Loucy (cell line): ENCODE data around the gene GRIN2D.

Experiments used
- H2AFZ ChIP-seq: fragments of 200-600 bp; sonication (generic); 2 replicates; pipeline ENCODE4 v1.6.0; 2016; ENCODE audit warnings: antibody characterized with exemption, mild to moderate bottlenecking, low read length, moderate library complexity
- H3F3A ChIP-seq: fragments of 200-600 bp; 2 replicates; pipeline ENCODE4 v1.6.0; 2016; ENCODE audit warnings: antibody characterized with exemption, low read depth, mild to moderate bottlenecking
- H3K27me3 ChIP-seq: fragments of 200-600 bp; sonication (generic); 2 replicates; pipeline ENCODE4 v1.6.1; 2014; ENCODE audit warnings: low read length, mild to moderate bottlenecking; ENCODE audit not compliant: insufficient read depth, poor library complexity, severe bottlenecking
- H3K36me3 ChIP-seq: fragments of 200-600 bp; sonication (generic); 2 replicates; pipeline ENCODE4 v1.6.1; 2016; ENCODE audit warnings: low read length; ENCODE audit not compliant: insufficient read depth
- H3K4me1 ChIP-seq: fragments of 200-600 bp; sonication (generic); 2 replicates; pipeline ENCODE4 v1.5.1; 2014; ENCODE audit warnings: low read length, mild to moderate bottlenecking; ENCODE audit not compliant: insufficient read depth, poor library complexity, severe bottlenecking
- H3K4me2 ChIP-seq: fragments of 200-600 bp; sonication (generic); 2 replicates; pipeline ENCODE4 v1.6.0; 2014; ENCODE audit warnings: antibody characterized with exemption, low read length, low read depth, mild to moderate bottlenecking; ENCODE audit not compliant: poor library complexity, severe bottlenecking
- H3K4me3 ChIP-seq: fragments of 200-600 bp; sonication (generic); 2 replicates; pipeline ENCODE4 v1.5.1; 2014; ENCODE audit warnings: low read length, mild to moderate bottlenecking, mixed read lengths; ENCODE audit not compliant: poor library complexity, severe bottlenecking
- H3K79me2 ChIP-seq: fragments of 200-600 bp; sonication (generic); 2 replicates; pipeline ENCODE4 v1.6.1; 2014; ENCODE audit warnings: low read length; ENCODE audit not compliant: insufficient read depth
- H3K9ac ChIP-seq: fragments of 200-600 bp; sonication (generic); 2 replicates; pipeline ENCODE4 v1.6.0; 2014; ENCODE audit warnings: mild to moderate bottlenecking, low read depth, low read length, moderate library complexity; ENCODE audit not compliant: poor library complexity, severe bottlenecking
- H3K9me2 ChIP-seq: fragments of 200-600 bp; sonication (generic); replicated peaks from 2 replicates; pipeline ENCODE4 v1.6.1; 2016; ENCODE audit warnings: low read depth, low read length, mixed read lengths
- H3K9me3 ChIP-seq: fragments of 200-600 bp; sonication (generic); 2 replicates; pipeline ENCODE4 v1.6.1; 2014; ENCODE audit warnings: mild to moderate bottlenecking, antibody characterized with exemption, low read length, low read depth; ENCODE audit not compliant: insufficient read depth
- H4K20me1 ChIP-seq: fragments of 200-600 bp; sonication (generic); 2 replicates; pipeline ENCODE4 v1.6.0; 2014; ENCODE audit warnings: antibody characterized with exemption, low read length, mild to moderate bottlenecking; ENCODE audit not compliant: insufficient read depth, poor library complexity, severe bottlenecking
- EZH2phosphoT487 ChIP-seq: fragments of 200-600 bp; IDR thresholded peaks from 2 replicates; pipeline ENCODE4 v1.6.1; 2018; ENCODE audit warnings: antibody characterized with exemption, mild to moderate bottlenecking, moderate library complexity, borderline replicate concordance
- TF ChIP-seq, protein P1 (sequence below): fragments of 200-600 bp; sonication (generic); conservative IDR thresholded peaks from 2 replicates; pipeline ENCODE4 v1.5.1; 2014; ENCODE audit warnings: mild to moderate bottlenecking, antibody characterized with exemption, low read length

GRIN2D gene

DNA sequence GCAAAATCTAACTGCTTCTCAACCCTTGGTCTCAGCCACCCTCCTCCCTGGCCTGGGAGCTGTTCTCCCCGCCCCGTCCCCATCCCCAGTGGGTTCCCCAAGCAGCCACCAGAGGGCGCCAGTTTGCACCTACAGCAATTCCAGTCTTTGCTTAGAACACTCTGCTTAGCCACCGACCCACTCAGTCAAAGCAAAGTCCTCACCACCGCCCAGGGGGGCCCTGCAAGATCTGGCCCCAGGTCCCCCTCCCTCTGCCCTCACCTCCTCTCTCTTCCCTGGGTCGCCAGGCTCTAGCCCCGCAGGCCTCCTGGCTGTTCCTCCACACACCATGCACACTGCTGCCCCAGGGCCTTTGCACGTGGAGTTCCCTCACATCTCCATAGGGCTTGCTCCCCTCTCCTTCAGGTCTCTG lies 42.1 kb upstream of the GRIN2D start:
- no peaks in the 10 kb centered on the region for H3K9me3 ChIP-seq
- no peaks in the 10 kb centered on the region for H3K4me1 ChIP-seq
- H3K4me3 ChIP-seq: no peak overlapping the region
- H3F3A ChIP-seq: no peaks in the 10 kb centered on the region
- no peaks in the 10 kb centered on the region for H3K9me2 ChIP-seq
- TF ChIP-seq, protein P1, sequence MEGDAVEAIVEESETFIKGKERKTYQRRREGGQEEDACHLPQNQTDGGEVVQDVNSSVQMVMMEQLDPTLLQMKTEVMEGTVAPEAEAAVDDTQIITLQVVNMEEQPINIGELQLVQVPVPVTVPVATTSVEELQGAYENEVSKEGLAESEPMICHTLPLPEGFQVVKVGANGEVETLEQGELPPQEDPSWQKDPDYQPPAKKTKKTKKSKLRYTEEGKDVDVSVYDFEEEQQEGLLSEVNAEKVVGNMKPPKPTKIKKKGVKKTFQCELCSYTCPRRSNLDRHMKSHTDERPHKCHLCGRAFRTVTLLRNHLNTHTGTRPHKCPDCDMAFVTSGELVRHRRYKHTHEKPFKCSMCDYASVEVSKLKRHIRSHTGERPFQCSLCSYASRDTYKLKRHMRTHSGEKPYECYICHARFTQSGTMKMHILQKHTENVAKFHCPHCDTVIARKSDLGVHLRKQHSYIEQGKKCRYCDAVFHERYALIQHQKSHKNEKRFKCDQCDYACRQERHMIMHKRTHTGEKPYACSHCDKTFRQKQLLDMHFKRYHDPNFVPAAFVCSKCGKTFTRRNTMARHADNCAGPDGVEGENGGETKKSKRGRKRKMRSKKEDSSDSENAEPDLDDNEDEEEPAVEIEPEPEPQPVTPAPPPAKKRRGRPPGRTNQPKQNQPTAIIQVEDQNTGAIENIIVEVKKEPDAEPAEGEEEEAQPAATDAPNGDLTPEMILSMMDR: peak; percentile 97
- TF ChIP-seq EZH2phosphoT487: no peak
- no peaks in the 10 kb centered on the region for H3K79me2 ChIP-seq
- no peaks in the 10 kb centered on the region for H3K36me3 ChIP-seq
- H2AFZ ChIP-seq: no peak overlapping the region
- no peak overlapping the region for H3K9ac ChIP-seq
- H3K4me2 ChIP-seq: no peak overlapping the region
- H4K20me1 ChIP-seq: no peaks in the 10 kb centered on the region
- H3K27me3 ChIP-seq: no peaks in the 10 kb centered on the region

DNA sequence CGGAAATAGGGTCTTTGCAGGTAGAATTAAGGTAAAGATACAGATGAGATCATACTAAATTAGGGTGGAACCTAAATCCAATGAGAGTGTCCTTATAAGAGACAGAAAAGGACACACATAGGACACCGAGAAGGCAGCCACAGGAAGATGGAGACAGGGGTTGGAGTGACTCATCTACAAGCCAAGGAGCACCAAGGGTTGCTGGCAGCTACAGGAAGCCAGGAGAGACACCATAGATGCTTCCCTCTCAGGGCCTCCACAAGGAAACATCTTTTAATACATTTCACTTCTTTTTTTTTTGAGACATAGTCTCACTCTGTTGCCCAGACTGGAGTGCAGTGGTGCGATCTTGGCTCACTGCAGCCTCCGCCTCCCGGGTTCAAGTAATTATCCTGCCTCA lies 39.8 kb upstream of the GRIN2D start:
- Histone ChIP-seq H3K4me1 (no peaks in the 10 kb centered on the region), H3K79me2 (no peaks in the 10 kb centered on the region), H3K4me3 (no peak overlapping the region), H3K27me3 (no peaks in the 10 kb centered on the region), H3F3A (no peaks in the 10 kb centered on the region), H3K9me2 (no peaks in the 10 kb centered on the region), H4K20me1 (no peaks in the 10 kb centered on the region), H3K9me3 (no peaks in the 10 kb centered on the region), H3K9ac (no peak overlapping the region), H3K4me2 (no peak overlapping the region), H2AFZ (no peak overlapping the region), H3K36me3 (no peaks in the 10 kb centered on the region)
- TF ChIP-seq, protein P1: no peak
- TF ChIP-seq EZH2phosphoT487: no peak

DNA sequence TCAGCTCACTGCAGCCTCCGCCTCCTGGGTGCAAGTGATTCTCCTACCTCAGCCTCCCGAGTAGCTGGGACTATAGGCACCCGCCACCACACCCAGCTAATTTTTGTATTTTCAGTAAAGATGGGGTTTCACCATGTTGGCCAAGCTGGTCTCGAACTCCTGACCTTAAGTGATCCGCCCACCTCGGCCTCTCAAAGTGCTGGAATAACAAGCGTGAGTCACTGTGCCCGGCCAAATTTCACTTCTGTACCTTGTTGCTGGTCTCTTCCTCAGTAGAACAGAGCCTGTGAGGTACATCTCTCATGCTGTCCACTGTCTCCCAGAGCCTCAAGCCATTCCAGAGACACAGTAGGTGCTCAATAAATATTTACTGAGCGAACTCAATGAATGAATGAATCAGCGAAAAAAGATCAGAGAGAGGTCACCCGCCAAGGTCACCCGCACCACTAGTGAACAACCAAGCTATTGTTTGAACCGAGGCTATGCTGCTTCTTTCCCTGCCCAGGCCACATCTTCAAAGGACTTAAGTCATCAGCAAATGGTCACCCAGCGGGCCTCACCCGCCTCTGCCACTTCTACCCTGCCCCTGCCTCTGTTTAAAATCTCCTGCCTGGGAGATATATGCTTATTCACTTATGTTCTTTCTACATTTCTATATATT lies 39.0 kb upstream of the GRIN2D start:
- TF ChIP-seq, protein P1: no peak
- TF ChIP-seq EZH2phosphoT487: no peak
- no peak overlapping the region for H2AFZ ChIP-seq
- H3K79me2 ChIP-seq: no peaks in the 10 kb centered on the region
- no peaks in the 10 kb centered on the region for H3F3A ChIP-seq
- no peak overlapping the region for H3K4me2 ChIP-seq
- H3K36me3 ChIP-seq: no peaks in the 10 kb centered on the region
- no peaks in the 10 kb centered on the region for H4K20me1 ChIP-seq
- no peaks in the 10 kb centered on the region for H3K9me2 ChIP-seq
- H3K4me1 ChIP-seq: no peaks in the 10 kb centered on the region
- no peak overlapping the region for H3K9ac ChIP-seq
- H3K9me3 ChIP-seq: no peaks in the 10 kb centered on the region
- no peak overlapping the region for H3K4me3 ChIP-seq
- H3K27me3 ChIP-seq: no peaks in the 10 kb centered on the region
